Left renal cortex interstitium (tissue), 4 donors: ENCODE results near the gene GRIN3B. TPM values are rescaled to one million over a fixed set of nuclear protein-coding genes. Genes with fewer than 3 reads are reported as not detected.
"Not testable (repeated sequence)": the region's sequence is repeated elsewhere in the genome, so short reads cannot be mapped to it uniquely, and the experiment has no call there.

Experiments used
- DNase-seq, 4 donors: peaks; one replicate each; pipeline ENCODE4 v3.0.0-alpha.2; 2013; ENCODE audit warnings: low read depth in 4 of 4, low spot score in 2 of 4, missing footprints in 1 of 4
- polyA plus RNA-seq, 4 donors: library from polyadenylated mRNA; unstranded; fragments of 120-200 nt; gene quantifications; one replicate each; pipeline ENCODE4 v1.2.1, GENCODE V29; 2013; ENCODE audit not compliant: insufficient read length in 4 of 4

Gene GRIN3B, protein sequence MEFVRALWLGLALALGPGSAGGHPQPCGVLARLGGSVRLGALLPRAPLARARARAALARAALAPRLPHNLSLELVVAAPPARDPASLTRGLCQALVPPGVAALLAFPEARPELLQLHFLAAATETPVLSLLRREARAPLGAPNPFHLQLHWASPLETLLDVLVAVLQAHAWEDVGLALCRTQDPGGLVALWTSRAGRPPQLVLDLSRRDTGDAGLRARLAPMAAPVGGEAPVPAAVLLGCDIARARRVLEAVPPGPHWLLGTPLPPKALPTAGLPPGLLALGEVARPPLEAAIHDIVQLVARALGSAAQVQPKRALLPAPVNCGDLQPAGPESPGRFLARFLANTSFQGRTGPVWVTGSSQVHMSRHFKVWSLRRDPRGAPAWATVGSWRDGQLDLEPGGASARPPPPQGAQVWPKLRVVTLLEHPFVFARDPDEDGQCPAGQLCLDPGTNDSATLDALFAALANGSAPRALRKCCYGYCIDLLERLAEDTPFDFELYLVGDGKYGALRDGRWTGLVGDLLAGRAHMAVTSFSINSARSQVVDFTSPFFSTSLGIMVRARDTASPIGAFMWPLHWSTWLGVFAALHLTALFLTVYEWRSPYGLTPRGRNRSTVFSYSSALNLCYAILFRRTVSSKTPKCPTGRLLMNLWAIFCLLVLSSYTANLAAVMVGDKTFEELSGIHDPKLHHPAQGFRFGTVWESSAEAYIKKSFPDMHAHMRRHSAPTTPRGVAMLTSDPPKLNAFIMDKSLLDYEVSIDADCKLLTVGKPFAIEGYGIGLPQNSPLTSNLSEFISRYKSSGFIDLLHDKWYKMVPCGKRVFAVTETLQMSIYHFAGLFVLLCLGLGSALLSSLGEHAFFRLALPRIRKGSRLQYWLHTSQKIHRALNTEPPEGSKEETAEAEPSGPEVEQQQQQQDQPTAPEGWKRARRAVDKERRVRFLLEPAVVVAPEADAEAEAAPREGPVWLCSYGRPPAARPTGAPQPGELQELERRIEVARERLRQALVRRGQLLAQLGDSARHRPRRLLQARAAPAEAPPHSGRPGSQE
- polyA plus RNA-seq = 1 to 10 TPM in 2 of 4 donors, under 1 TPM in 2; 0.41 to 1.4 (median 1.0) TPM

DNA sequence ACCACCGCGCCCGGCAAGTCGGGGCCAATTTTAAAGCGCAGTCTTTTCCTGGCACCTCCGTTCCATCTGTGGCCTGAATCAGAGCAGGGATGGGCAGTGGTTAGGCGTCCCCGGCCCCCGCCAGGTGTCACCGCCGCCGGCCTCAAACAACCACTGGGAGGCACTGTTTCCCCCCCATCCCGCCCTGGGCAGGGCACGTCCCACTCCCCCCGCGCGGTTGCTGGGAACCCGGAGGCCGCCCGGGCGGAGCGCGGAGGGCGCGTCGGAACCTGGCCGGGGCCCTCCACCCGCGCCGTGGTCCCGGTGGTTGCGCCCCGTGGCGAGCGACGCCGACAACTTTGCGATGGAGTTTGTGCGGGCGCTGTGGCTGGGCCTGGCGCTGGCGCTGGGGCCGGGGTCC, at the start of gene GRIN3B:
Gene GRIN3B, plus strand, starts transcription at position 325 of the 400 bp plus-strand sequence. Its CDS starts 19 bp downstream, at position 344.
- no peak for DNase-seq

DNA sequence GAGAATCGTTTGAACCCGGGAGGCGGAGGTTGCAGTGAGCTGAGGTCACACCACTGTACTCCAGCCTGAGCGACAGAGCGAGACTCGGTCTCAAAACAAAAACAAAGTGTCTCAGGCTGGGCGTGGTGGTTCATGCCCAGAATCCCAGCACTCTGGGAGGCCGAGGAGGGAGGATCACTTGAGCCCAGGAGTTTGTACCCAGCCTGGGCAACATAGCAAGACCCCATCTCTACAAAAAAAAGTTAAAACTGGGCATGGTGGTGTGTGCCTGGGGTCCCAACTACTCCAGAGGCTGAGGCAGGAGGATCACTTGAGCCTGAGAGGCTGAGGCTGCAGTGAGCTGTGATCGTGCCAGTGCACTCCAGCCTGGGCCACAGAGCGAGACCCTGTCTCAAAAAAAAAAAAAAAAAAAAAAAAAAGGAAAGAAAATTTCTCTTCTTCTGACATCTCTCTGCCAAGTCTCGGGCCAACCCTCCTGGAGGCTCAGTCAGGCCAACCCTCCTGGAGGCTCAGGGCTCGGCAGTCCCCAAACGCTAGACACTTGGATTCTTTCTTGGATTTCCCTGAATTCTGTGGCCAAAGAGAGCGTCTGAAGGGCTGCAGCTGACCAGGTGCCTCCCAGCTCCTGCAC, 48.1 kb upstream of the GRIN3B start:
- no peak for DNase-seq

DNA sequence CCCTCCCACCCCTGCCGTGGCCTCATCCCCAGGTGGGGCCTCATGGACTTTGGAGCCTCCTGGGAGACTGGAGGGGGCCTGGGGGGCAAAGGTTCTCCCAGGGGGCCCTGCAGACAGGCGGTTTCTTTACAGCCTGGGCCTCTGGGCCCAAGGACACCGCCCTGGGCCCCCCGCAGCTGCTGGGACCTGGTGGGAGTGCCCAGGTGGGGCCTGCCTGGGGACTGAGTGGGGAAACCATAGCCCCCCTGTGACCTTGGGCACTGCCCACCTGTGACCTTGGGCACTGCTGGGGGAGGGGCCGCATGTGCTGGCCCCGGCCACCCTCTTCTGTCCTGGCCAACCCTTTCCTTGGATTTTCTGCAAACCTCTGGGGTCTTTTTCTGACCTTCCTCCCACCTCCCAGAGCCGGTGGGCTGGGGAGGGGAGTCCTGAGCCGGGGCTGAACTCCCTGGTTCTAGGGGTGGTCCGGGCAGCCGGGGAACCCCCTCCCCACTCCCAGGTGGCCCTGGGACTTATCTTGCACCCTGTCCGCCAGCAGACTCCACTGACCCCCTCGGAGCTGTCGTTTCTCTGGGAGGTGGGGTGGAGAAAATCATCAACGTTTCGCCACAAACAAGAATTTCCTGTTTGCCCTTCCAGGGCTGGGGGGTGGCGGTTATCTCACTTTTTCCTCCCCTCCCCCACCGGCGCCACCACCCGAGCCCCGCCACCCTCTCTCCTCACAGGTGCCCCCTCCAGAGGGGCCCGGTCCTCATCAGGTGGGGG, 47.4 kb upstream of the GRIN3B start:
- DNase-seq = no peak

DNA sequence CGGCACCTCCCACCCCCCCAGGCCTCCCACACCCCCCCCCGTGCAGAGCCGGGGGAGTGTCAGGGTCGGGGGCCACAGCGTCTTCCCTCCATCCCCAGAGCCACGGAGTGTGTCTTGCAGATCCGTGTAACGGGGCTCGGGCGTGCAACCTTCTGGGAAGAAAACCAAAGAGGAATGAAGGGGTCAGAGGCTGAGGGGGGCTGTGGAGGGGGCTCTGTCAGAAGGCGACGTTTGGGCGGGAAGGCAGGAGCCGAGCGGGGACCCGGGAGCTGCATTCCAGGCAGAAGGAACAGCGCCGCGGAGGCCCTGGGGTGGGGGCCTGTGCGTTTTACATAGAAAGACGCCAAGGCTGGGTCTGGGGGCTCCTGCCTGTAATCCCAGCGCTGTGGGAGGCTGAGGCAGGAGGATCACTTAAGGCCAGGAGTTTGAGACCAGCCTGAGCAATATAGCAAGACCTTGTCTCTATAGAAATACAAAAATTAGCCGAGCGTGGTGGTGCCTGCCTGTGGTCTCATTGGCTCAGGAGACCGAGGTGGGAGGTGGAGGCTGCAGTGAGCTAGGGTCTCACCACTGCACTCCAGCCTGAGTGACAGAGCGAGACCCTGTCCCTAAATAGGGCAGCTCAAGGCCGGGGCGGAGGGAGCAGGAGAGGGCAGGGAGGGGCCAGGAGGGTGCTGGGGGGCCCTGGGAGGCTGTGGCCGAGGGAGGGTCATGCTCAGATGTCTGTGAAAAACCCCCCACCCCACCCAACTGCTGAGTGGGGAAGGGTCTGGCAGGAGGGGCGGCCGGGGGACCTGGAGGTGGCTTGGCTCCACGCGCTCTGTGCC, 46.6 kb upstream of the GRIN3B start:
- no peak for DNase-seq

DNA sequence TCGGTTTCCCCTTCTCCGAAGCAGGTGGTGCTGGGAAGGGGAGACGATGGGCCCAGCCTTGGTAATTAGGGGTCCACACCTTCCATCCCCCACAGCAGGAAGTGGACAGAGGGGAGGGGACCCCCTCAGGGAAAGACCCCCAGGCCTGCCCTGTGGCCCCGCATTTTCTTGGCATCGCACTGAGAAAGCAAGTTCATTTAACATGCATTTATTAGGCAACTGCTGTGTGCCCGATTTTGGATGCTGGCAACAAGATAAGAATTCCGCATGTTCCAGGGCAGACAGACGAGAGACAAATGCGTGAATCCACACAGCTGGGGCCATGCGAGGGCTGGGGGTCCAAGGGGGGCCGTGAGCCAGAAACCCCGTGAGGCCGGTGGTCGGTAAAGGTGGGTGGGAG, 45.9 kb upstream of the GRIN3B start:
- DNase-seq = no peak

DNA sequence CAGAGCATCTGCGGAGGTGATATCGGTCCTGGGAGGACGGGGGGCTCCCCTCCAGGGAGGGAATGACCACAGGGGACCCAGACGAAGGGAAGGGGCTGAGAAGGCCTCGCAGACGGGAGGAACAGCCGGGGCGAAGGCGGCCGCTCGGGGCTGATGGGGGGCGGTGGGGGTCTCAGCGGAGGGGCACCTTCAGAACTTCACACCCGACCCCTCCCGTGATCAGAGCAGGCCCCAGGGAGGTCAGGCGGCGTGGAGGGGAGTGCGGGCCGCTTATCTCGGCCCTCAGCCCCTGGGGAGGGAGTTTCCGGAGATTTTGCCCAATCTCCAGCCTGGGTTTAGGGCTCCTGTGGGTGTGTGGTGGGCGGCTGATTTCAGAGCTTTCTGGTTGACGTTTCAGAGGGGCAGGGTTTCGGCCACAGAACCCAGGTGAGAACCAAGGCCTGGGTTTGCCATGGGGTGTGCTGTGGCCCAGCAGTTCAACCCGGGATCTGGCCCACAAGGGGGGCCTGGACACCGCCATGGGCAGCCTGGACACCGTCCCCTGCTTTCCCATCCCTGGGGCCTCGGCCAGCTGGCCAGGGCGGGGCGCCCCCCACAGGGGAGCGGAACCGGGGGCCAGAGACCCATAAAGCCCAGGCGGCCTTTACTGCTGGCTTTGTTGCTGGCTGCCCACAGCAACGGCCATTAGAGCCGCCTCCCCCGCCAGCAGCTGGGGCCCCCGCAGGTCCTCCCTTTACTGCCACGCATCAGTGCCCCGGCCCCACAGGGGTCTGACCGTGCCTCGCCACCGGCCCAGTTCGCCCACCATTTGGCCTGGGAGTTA, 45.3 kb upstream of the GRIN3B start:
- DNase-seq = no peak

DNA sequence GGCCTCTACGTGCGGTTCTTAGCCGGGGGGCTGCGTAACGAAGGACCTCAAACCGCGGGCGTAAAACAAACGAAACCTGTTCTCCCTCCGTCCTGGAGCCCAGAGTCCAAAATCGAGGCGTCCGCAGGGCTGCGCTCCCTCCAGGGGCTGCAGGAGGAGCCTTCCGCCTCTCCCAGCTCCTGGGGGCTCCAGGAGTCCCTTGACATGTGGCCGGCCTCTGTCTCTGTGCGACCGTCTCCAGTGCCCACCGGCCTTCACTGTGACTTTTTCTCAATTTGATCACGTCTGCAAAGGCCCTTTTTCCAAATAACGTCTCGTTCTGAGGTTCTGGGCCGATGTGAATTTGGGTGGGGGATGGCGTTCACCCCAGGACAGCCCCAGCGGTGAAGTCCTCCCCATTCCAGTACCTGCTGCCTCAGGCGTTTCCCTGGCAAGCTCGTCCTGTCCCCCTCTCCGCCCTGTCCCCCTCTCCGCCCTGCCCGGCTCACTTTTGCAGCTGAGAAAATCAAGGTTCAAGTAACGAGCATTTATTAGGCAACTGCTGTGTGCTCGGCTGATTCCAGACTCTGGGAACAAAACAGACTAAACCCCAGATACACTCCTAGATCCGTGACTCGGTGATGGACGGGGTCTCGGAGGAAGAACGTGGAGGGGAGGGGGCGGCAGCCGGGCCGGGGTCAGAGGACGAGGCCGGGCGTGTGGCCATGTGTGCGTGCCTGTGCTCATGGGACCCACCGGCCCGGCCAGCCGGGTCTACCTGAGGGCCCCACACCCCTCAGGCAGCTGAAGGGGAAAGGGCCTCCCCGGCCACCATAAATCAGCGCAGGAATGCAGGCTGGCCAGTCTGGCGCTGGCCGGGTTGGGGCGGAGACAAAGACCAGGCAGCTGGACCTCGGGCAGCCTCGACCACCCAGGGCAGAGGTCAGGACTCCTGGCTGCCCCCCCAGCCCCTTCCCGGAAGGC, 44.1 kb upstream of the GRIN3B start:
- no peak for DNase-seq

DNA sequence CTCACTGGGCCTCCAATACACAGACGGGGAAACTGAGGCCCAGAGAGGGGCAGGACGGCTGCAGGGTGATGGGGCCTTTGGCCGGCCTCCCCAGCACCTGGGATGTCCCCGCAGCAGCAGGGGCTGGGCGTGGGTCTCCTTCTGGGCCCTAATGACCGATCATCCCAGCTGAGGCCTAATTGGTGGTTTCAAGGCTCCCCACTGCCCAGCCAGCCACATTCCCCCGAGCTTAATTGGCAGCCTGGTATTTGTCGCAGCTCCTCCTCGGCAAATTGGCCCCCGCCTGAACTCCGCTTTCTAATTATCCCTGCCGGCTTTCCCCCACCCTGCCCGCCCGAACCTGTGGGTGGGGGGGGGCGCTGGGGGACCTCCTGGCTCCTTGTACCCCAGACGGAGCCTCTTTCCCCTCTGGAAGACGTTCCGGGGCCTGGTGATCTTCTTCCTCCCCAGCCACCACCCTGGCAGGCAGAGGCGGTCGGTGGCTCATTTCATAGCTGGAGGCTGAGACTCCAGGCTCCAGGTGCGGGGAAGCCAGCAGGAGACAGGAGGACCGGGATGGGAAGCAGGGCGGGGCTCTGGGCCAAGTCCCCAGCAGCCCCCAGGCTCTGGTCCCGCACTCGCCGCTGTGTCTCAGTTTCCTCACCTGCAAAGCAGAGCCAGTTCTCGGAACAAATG, 43.3 kb upstream of the GRIN3B start:
- no peak for DNase-seq

DNA sequence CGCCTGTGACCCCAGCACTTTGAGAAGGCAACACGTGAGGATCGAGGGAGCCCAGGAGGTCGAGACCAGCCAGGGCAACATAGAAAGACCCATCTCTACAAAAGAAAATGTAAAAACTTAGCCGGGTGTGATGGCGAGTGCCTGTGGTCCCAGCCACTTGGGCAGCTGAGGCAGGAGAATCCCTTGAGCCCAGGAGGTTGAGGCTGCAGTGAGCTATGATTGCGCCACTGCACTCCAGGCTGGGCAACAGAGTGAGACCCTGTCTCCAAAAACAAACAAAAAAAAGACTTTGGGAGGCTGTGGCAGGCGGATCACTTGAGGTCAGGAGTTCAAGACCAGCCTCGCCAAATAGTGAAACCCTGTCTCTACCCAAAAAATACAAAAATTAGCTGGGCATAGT, 42.6 kb upstream of the GRIN3B start:
- not testable (repeated sequence) for DNase-seq

DNA sequence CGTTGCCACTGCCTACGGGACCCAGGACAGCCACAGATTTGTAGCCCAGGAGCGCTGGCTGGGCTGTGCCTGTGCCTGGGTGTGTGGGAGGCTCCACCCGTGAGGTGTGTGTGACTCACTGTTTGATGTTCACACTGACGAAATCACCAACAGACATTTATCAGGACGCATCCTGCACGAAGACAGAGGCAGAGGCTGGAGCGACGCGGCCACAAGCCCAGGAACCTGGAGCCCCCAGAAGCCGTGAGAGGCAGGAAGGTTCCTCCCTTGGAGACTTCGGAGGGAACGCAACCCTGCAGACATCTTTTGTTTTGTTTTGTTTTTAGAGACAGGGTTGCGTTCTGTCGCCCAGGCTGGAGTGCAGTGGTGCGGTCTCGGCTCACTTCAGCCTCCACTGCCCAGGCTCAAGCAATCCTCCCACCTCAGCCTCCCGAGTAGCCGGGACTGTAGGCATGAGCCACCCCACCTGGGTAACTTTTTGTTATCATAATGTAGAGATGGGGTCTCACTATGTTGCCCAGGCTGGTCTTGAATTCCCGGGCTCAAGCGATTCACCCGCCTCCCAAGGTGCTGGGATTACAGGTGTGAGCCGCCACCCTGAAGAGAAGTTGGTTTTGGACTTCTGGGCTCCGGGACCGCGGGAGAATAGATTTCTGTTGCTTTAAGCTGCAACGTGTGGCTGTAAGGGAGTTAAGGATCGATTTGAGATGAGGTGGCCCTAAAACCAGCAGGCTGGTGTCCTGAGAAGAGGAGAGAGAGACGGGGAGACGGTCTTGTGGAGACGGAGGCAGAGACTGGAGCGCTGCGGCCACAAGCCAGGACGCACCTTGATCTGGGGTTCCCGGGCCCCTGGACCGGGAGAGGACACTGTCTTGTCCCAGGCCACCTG, 41.0 kb upstream of the GRIN3B start:
- no peak for DNase-seq

DNA sequence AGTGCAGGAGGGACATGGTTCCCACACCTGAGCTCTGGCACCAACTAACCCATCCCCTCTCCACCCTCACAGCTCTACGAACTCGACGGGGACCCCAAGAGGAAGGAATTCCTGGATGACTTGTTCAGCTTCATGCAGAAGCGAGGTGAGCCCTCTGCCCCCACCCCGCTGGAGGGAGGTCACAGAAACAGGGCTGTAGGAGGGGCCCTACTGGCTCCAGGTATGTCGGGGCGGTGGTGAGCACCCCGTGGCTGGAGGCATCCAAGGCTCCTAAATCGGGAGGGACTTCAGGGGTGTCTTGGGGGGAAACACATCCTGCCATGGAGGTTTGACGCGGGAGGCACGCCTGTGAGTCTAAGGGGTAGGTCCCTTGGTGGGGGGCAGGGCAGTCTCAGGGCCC, 40.2 kb upstream of the GRIN3B start:
- no peak for DNase-seq

DNA sequence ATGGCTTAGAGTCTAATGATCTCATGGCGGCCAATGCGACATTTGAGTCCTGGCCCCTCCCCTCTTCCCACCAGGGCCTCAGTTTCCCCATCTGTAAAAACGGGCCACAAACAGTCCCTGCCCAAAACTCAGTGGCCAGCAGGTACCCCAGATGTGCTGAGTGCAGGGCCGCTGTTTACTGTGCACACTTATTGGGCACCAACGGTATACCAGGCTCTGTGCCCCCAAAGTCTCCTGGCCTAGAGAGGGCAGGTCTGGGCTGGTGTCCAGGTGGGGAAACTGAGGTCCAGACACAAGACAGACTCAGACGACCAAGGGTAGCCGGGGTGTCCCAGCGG, 39.6 kb upstream of the GRIN3B start:
- DNase-seq = no peak

DNA sequence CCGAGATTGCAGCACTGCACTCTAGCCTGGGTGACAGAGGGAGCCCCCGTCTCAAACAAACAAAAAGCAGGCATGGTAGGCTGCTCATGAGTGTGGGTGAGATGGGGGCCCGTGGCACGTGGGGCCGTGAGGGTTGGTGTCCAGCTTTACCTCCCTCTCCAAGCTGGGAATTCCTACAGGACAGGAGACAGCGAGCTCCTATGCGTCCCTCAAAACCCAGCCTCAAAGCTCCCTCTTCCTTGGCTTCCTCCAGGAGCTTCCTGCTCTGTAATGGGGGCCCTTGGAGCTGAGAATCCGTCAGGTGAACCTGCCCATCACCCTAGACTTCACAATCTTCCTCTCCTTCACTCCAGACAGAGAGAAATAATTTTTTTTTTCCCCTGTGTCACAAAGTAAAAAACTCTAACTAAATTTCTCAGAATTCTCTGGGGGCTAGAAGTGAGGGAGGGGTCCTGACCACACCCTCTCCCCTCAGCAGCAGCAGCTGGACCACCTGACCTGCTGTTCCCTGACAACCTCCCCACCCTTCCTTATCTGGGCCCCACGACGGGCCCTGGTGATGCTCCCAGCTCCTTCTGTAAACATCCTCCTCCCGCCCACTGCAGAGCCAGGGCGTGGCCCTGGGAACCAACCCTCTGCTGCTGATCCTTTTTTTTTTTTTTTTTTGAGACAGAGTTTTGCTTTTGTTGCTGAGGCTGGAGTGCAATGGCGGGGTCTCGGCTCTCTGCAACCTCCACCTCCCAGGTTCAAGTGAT, 38.2 kb upstream of the GRIN3B start:
- DNase-seq = no peak

DNA sequence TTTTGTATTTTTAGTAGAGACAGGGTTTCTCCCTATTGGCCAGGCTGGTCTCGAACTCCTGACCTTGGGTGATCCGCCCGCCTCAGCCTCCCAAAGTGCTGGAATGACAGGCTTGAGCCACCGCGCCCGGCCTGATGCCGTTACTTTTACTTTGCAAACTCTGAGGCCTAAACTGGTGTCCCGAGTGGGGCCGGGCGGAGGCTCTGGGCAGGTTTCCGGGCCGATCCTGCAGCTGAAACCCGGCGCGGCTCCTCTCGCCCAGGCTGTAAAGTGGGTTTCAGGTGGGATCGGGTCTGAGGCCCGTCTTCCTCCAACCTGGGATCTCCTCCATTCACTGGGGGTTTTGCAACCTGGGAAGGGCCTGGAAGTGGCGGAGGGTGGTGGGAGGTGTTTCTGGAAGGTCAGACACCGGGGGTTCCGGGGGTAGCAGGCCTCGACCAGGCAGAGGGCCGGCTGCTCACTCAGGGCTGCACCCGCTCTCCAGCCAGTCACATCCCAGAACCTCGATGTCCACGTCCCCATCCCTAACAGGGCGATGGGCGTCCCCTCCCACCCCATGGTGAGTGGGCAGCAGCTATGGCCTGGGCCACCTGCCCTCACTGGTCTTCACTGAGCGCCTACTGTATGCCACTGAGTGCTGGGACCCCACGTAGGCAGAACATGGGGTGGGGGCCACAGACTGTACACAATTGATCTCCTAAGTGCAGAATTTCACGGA, 37.4 kb upstream of the GRIN3B start:
- DNase-seq = no peak
